Fibroblast of lung (primary cell): Measurements from ENCODE around the gene PMP22. TPM values are rescaled to one million over a fixed set of nuclear protein-coding genes. Genes with fewer than 3 reads are reported as not detected.

Experiments
- DNase-seq, 2 donors: peaks; one replicate each; pipeline versions ENCODE4 v3.0.0 to v3.0.0-alpha.2; 2010; ENCODE audit warnings: low read depth in 2 of 2
- H2AFZ ChIP-seq: 2 replicates; pipeline ENCODE4 v1.5.1; 2012; ENCODE audit warnings: low read length, control low read depth, inconsistent platforms
- H3K27ac ChIP-seq: 2 replicates; pipeline ENCODE4 v1.5.1; 2011; ENCODE audit warnings: low read length, control low read depth; ENCODE audit not compliant: insufficient read depth
- H3K27me3 ChIP-seq: 2 replicates; pipeline ENCODE4 v1.5.1; 2011; ENCODE audit warnings: mild to moderate bottlenecking, low read length; ENCODE audit not compliant: control insufficient read depth, insufficient read depth
- H3K36me3 ChIP-seq: 2 replicates; pipeline ENCODE4 v1.5.1; 2011; ENCODE audit warnings: low read length; ENCODE audit not compliant: control insufficient read depth, insufficient read depth
- H3K4me1 ChIP-seq: 2 replicates; pipeline ENCODE4 v1.5.1; 2011; ENCODE audit warnings: low read length; ENCODE audit not compliant: control insufficient read depth, insufficient read depth; ENCODE audit errors: extremely low read depth
- H3K4me2 ChIP-seq: 2 replicates; pipeline ENCODE4 v1.5.1; 2011; ENCODE audit warnings: low read length, control low read depth; ENCODE audit not compliant: insufficient read depth; ENCODE audit errors: extremely low read depth
- H3K4me3 ChIP-seq, 4 experiments: fragments of 200-600 bp in 1 of 4; sonication (generic) in 1 of 4; replicated peaks in 1 of 4; 2 replicates each; pipeline ENCODE4 v1.5.1; 2011 to 2016; ENCODE audit warnings: low read length in 4 of 4, low read depth in 3 of 4, mild to moderate bottlenecking in 3 of 4, control low read depth in 2 of 4, inconsistent platforms in 1 of 4, mixed read lengths in 1 of 4; ENCODE audit not compliant: insufficient read depth in 1 of 4; ENCODE audit errors: control extremely low read depth in 1 of 4
- H3K79me2 ChIP-seq: 2 replicates; pipeline ENCODE4 v1.5.1; 2012; ENCODE audit warnings: mild to moderate bottlenecking, low read length, inconsistent platforms; ENCODE audit not compliant: control insufficient read depth, insufficient read depth
- H3K9ac ChIP-seq: 2 replicates; pipeline ENCODE4 v1.5.1; 2011; ENCODE audit warnings: mild to moderate bottlenecking, low read length, control low read depth; ENCODE audit not compliant: insufficient read depth
- H3K9me3 ChIP-seq: 2 replicates; pipeline ENCODE4 v1.5.1; 2012; ENCODE audit warnings: low read depth, low read length; ENCODE audit not compliant: control insufficient read depth, insufficient read depth
- H4K20me1 ChIP-seq: 2 replicates; pipeline ENCODE4 v1.5.1; 2011; ENCODE audit warnings: low read length; ENCODE audit not compliant: control insufficient read depth, insufficient read depth; ENCODE audit errors: extremely low read depth
- EZH2 ChIP-seq: IDR thresholded peaks from 2 replicates; pipeline ENCODE4 v1.5.1; 2012; ENCODE audit warnings: low read length, control low read depth, mild to moderate bottlenecking; ENCODE audit errors: missing control alignments
- polyA plus RNA-seq, 2 donors: library from polyadenylated mRNA; depleted of rRNA in 1 of 2; stranded (reverse) in 1 of 2; unstranded in 1 of 2; fragments of >200 nt; gene quantifications; 2 replicates each; pipeline ENCODE4 v1.2.1, GENCODE V29; 2011 to 2012; ENCODE audit warnings: missing spikeins in 1 of 2
- total RNA-seq: library from RNA; depleted of rRNA; stranded (reverse); fragments of >200 nt; gene quantifications from 2 replicates; pipeline ENCODE4 v1.2.1, GENCODE V29; 2014
- TF ChIP-seq, protein P1 (sequence below), 2 donors: IDR thresholded peaks in 1 of 2; conservative IDR thresholded peaks in 1 of 2; 1 replicate in 1 of 2; 2 replicates in 1 of 2; pipeline ENCODE4 v1.5.1; 2011 to 2012; ENCODE audit warnings: low read length in 2 of 2, control low read depth in 1 of 2, inconsistent platforms in 1 of 2, low read depth in 1 of 2, mild to moderate bottlenecking in 1 of 2

PMP22 gene
- total and polyA plus RNA-seq, 2 donors (not counting 1 experiment from before 2014, with no cell fraction given): 74.0 to 269 TPM

DNA sequence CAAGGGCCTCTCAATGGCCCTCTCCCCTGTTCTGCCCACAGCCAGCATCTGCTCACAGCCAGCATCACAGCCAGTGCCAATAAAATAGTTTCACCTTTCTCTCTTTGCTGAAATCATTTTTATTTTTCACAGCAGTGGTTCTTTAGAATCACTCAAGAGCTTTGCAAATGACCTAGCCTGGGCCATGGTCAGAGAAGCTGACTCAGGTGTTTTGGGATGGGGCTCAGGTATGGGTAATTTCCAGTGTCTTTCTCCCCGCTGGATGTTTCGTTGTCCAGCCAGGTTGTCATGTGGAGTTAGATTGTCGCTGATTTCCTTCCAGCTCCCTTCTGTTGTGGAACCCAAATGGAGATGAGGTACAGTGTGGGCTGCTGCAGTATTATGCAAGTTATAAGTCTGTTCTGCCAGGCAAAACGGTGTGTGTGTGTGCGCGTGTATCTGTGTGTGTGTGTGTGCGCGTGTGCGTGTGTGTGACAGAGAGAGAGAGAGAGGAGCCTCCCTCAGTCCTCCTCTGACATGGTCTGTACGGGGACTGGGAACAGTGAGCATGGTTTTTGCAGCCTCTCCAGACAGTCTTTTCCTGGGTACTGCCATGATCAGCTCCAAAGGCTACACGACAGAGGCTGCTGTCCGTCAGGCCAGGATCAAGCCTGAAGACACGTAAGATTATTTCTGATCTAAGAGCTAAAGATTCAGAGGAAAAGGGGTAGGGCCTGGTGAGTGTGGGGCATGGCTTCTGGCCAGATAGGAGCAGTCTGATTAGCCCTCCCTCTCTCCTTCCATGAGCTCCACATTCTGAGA is 1.4 kb upstream of the PMP22 start:
- no peak for DNase-seq
- no peak overlapping the region for H3K9ac ChIP-seq
- H3K4me3 ChIP-seq: no peak overlapping the region
- peaks cover 8% of the 10 kb centered on the region for H3K79me2 ChIP-seq
- no peak overlapping the region for H3K4me2 ChIP-seq
- no peak overlapping the region for H3K27ac ChIP-seq
- H4K20me1 ChIP-seq: no peaks in the 10 kb centered on the region
- peaks cover 5% of the 10 kb centered on the region for H3K27me3 ChIP-seq
- H3K36me3 ChIP-seq: no peaks in the 10 kb centered on the region
- no peak overlapping the region for H2AFZ ChIP-seq
- no peaks in the 10 kb centered on the region for H3K9me3 ChIP-seq
- H3K4me1 ChIP-seq: no peaks in the 10 kb centered on the region
- TF ChIP-seq, protein P1, sequence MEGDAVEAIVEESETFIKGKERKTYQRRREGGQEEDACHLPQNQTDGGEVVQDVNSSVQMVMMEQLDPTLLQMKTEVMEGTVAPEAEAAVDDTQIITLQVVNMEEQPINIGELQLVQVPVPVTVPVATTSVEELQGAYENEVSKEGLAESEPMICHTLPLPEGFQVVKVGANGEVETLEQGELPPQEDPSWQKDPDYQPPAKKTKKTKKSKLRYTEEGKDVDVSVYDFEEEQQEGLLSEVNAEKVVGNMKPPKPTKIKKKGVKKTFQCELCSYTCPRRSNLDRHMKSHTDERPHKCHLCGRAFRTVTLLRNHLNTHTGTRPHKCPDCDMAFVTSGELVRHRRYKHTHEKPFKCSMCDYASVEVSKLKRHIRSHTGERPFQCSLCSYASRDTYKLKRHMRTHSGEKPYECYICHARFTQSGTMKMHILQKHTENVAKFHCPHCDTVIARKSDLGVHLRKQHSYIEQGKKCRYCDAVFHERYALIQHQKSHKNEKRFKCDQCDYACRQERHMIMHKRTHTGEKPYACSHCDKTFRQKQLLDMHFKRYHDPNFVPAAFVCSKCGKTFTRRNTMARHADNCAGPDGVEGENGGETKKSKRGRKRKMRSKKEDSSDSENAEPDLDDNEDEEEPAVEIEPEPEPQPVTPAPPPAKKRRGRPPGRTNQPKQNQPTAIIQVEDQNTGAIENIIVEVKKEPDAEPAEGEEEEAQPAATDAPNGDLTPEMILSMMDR (conservative IDR thresholded peaks at IDR 0.05 in 1 of 2, IDR thresholded peaks at IDR 0.05 in 1 of 2; ENCODE audit: low read depth in 1 of 2, low read length in 2 of 2): no peak
- no peak for TF ChIP-seq EZH2

DNA sequence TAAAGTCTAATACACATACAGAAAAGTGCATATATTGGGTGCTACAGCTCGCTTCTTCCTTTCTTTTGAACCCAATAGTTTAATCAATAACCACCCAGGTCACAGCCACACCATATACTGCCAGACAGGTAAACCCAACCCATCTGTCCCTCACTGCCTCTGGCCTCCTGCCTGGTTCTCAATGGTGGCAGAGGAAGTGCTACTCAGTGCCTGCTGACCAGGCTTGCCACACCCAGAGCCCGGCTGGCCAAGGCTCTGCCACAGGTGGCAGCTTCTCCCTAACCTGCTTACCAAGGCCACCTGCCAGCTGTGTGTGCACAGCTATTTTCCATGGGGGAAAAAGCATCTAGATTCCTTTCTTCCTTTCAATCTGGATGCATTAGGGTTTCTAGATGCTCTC is 584 bp downstream of the PMP22 start:
- H3K4me2 ChIP-seq: peak overlapping the region; percentile 52
- H3K36me3 ChIP-seq: no peaks in the 10 kb centered on the region
- peaks cover 3% of the 10 kb centered on the region for H3K27me3 ChIP-seq
- no peak overlapping the region for H3K9ac ChIP-seq
- peak overlapping the region; percentile 21 to 79 (median 48) for H3K4me3 ChIP-seq
- no peak for TF ChIP-seq EZH2
- TF ChIP-seq, protein P1 (conservative IDR thresholded peaks at IDR 0.05 in 1 of 2, IDR thresholded peaks at IDR 0.05 in 1 of 2; ENCODE audit: low read depth in 1 of 2, low read length in 2 of 2): no peak
- no peaks in the 10 kb centered on the region for H3K4me1 ChIP-seq
- no peak for DNase-seq
- H4K20me1 ChIP-seq: no peaks in the 10 kb centered on the region
- no peak overlapping the region for H3K27ac ChIP-seq
- no peaks in the 10 kb centered on the region for H3K9me3 ChIP-seq
- H2AFZ ChIP-seq: no peak overlapping the region
- peaks cover 17% of the 10 kb centered on the region for H3K79me2 ChIP-seq

DNA sequence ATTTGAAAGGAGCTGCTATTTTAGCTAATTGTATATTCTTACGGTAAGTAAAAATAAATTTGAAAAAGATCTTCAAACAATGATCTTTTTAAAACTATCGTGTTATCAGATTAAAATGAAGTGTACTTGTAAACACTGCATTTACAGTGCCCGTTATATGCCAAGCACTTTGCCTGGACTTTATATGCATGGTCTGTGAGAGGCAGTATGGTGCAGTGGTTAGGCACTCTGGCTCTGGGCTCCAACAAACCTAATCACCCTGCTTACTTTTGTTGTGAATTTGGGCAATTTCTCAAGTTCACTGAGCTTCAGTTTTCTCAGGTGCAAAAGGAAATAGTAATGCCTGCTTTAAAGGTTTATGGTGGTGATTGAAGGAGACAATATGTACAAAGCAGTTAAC is 1.4 kb downstream of the PMP22 start:
- Histone ChIP-seq H3K36me3 (peaks cover 5% of the 10 kb centered on the region), H2AFZ (no peak overlapping the region), H3K4me2 (peak overlapping the region; percentile 90), H3K27ac (peak overlapping the region; percentile 94), H3K27me3 (no peaks in the 10 kb centered on the region), H4K20me1 (no peaks in the 10 kb centered on the region), H3K9me3 (no peaks in the 10 kb centered on the region), H3K79me2 (peaks cover 25% of the 10 kb centered on the region), H3K4me3 (peak overlapping the region in 3 of 4 experiments; percentile 40 to 93 (median 79)), H3K4me1 (peaks cover 7% of the 10 kb centered on the region), H3K9ac (no peak overlapping the region)
- no peak for DNase-seq
- TF ChIP-seq, protein P1 (conservative IDR thresholded peaks at IDR 0.05 in 1 of 2, IDR thresholded peaks at IDR 0.05 in 1 of 2; ENCODE audit: low read depth in 1 of 2, low read length in 2 of 2): no peak
- no peak for TF ChIP-seq EZH2
